ENCODE data around the gene DOP1A.

The DOP1A gene

GRCh38 chr6:83071023-83071422 is 3.6 kb downstream of the DOP1A start:
- no peak for TF ChIP-seq CTCF (IDR thresholded peaks at IDR 0.05; ENCODE audit: insufficient read depth, low read length, missing control alignments)
- no peak for DNase-seq (ENCODE audit: low read depth, low spot score)
- no peak overlapping the region for H3K4me3 ChIP-seq (ENCODE audit: low read depth, low read length)
- CTCF ChIA-PET, result interaction anchor here (1.1 to 10.8 kb wide), 3 partner anchors 148 to 465 kb away, joined by 3 to 493 read pairs (median 345); partner anchors contain the start of gene PRSS35
- POLR2A ChIA-PET, result no interaction called here

- no peak for TF ChIP-seq CTCF (IDR thresholded peaks at IDR 0.05; ENCODE audit: insufficient read depth, low read length, missing control alignments)
- no peak overlapping the region for H3K4me3 ChIP-seq (ENCODE audit: low read depth, low read length)
- CTCF ChIA-PET, result interaction anchor here (1.1 to 10.8 kb wide), 3 partner anchors 147 to 464 kb away, joined by 3 to 493 read pairs (median 345); partner anchors contain the start of gene PRSS35
- POLR2A ChIA-PET, result no interaction called here
- no peak for DNase-seq (ENCODE audit: low read depth, low spot score)
Observed at GRCh38 chr6:83071707-83072106, 4.2 kb downstream of the DOP1A start.

- no peak for DNase-seq (ENCODE audit: low read depth, low spot score)
- no peak overlapping the region for H3K4me3 ChIP-seq (ENCODE audit: low read depth, low read length)
- POLR2A ChIA-PET, result no interaction called here
- CTCF ChIA-PET, result interaction anchor here (2.4 to 10.8 kb wide), 2 partner anchors 146 to 439 kb away, joined by 7 to 493 read pairs; no protein-coding TSS in a partner anchor
- TF ChIP-seq CTCF (IDR thresholded peaks at IDR 0.05; ENCODE audit: insufficient read depth, low read length, missing control alignments), result no peak
Observed at GRCh38 chr6:83072726-83073125, 5.3 kb downstream of the DOP1A start.

- POLR2A ChIA-PET, result no interaction called here
- CTCF ChIA-PET, result interaction anchor here (1.0 to 10.8 kb wide), 4 partner anchors 7 to 441 kb away, joined by 3 to 493 read pairs (median 24); partner anchors contain the start of genes DOP1A and UBE3D
- TF ChIP-seq CTCF (IDR thresholded peaks at IDR 0.05; ENCODE audit: insufficient read depth, low read length, missing control alignments), result no peak
- no peak for DNase-seq (ENCODE audit: low read depth, low spot score)
- no peak overlapping the region for H3K4me3 ChIP-seq (ENCODE audit: low read depth, low read length)
Observed at GRCh38 chr6:83073615-83074014, 6.1 kb downstream of the DOP1A start.

GRCh38 chr6:83083476-83083875 is 16.0 kb downstream of the DOP1A start:
- CTCF ChIA-PET, result interaction anchor here (1.1 to 6.5 kb wide), 3 partner anchors 17 to 428 kb away, joined by 3 to 71 read pairs (median 8); partner anchors contain the start of genes DOP1A and UBE3D

GRCh38 chr6:83086751-83087150 is 19.3 kb downstream of the DOP1A start:
- POLR2A ChIA-PET, result no interaction called here
- DNase-seq (ENCODE audit: low read depth, low spot score), result no peak
- CTCF ChIA-PET, result interaction anchor here (3.3 to 6.5 kb wide), 2 partner anchors 20 kb away, joined by 24 to 71 read pairs; partner anchors contain the start of genes DOP1A and UBE3D
- H3K4me3 ChIP-seq (ENCODE audit: low read depth, low read length), result no peak overlapping the region
- TF ChIP-seq CTCF (IDR thresholded peaks at IDR 0.05; ENCODE audit: insufficient read depth, low read length, missing control alignments), result no peak

More at GRCh38 chr6:83083476-83083875, 16.0 kb downstream of the DOP1A start:
- H3K4me3 ChIP-seq (ENCODE audit: low read depth, low read length), result no peak overlapping the region
- POLR2A ChIA-PET, result no interaction called here
- no peak for DNase-seq (ENCODE audit: low read depth, low spot score)
- TF ChIP-seq CTCF (IDR thresholded peaks at IDR 0.05; ENCODE audit: insufficient read depth, low read length, missing control alignments), result no peak

Data from AG04449 (cell line).